GM19351 (cell line): Measurements from ENCODE around the gene INPP4B.
A peak's percentile ranks its signal among the peaks of the same experiment; 100 is the strongest.

Experiments
- ATAC-seq: cut with Tn5 transposase; IDR thresholded peaks from one replicate; pipeline ENCODE4 v1.9.1; 2021; ENCODE audit warnings: mild to moderate bottlenecking, moderate library complexity; ENCODE audit not compliant: unreplicated experiment

The INPP4B gene

GRCh38 chr4:142043509-142043908 lies 802.6 kb downstream of the INPP4B start:
- no peak for ATAC-seq

- ATAC-seq, result no peak
Measured at GRCh38 chr4:142041788-142042187, 804.3 kb downstream of the INPP4B start.

GRCh38 chr4:142040043-142040442 lies 806.1 kb downstream of the INPP4B start:
- ATAC-seq, result no peak

DNA sequence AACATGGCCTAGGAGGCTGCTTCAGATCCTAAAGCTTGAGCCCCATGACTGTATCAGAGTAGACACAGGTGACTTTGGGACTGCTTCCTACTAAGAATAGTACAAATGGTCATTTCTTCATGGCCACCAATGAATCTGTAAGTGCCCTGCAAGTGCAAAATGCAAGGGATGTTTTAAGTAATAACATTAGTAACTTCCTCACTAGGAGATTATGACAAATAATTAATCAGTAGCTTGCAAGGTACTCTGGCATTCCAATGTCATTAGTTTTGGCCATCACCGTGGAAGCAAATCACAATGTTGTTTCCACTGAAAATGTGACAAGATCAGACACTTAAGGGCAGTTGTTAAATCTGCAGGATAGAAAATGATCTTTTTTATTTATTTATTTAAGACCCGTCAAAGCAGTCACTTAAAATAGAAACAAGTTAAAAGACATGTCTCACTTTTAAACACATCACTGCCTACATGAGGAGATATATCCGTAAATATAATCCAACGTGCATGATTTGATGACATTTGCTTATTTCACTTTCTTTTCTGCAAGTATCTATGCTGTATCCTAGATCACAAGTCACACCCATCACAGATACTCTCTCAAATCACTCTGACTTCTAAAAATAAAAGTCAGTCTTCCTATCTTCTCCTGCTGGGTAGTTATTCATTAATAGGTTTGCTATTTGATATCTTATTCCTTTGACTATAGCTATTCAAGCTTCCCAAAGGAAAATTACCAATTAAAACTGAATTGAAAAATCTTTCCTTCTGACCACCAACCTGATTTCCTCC lies 809.1 kb downstream of the INPP4B start:
- ATAC-seq, result no peak

DNA sequence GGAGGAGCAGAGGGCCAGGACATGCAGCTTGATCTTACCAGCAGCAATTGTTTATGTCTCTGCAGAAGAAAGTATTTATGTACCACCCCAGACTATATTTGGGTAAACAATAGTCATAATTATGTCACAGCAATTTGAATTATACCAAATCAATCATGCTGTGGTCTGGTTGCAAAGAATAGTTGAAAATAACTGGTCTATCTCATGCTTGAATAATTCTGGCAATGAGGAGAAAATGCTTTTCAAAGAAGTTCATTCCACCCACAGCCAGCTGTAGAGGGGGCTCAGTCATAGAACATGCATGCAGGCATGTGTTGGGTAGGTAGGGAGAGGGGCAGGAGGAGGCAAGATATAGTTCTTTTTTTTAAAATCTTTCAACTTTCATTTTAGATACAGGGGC lies 810.5 kb downstream of the INPP4B start:
- ATAC-seq, result no peak

GRCh38 chr4:142034101-142034500 lies 812.0 kb downstream of the INPP4B start:
- ATAC-seq, result no peak

DNA sequence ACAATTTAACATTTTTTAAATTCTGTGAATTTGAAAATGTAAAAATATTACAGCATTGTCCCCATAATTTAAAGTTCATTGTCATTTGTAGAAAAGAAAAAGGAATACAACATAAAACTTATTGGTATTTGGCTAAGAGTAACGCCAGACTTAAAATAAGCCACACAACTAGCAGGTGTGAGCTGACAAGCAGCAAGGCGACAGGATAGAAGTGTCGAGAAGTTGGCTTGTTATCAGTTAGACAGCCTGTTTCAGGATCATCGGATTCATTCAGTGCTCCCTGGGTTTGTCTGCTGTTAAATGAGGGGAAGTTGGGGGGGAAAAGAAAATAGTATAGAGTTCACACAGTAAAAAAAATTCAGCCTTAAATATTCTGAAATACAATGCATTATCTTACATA lies 816.1 kb downstream of the INPP4B start:
- ATAC-seq, result no peak

DNA sequence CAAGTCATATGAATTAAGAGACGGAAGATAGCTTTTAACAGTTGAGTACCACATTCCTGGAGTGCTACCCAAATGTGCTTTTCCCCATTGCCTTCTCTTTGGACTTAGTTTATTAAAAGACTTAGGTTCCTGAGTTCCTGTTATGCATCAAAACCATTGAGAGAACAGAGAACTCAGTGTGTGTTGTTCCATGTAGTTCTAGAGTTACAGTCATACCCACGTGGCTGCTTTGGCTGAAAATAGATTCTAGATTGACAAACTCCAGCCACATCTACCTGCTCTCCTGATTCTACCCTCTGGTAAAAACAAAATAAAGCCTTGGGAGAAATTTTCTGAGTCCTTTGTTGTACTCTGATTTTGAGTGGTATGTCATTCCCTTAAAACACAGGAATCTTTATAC lies 824.3 kb downstream of the INPP4B start:
- ATAC-seq, result no peak

DNA sequence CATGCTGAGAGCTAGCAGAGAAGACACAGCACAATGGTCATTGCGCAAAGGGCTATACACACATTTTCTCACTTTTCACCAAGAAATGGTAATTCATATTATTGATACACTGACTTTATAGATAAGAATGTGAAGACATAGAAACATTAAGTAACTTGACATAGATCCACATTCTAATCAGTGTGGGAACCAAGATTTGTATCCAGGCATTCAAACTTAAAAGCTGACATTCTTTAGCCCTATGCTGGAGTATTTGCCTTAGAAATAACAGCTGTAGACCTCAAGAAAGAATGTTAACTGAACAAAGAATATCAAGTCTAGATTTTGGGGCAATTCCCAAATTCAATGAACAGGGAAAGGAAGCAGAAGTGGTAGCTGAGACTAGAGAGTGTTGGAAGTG lies 824.9 kb downstream of the INPP4B start:
- ATAC-seq, result no peak

GRCh38 chr4:142016031-142016430 lies 830.1 kb downstream of the INPP4B start:
- peak; percentile 70 for ATAC-seq

- ATAC-seq, result no peak
Measured at GRCh38 chr4:142009751-142010150, 836.4 kb downstream of the INPP4B start.

DNA sequence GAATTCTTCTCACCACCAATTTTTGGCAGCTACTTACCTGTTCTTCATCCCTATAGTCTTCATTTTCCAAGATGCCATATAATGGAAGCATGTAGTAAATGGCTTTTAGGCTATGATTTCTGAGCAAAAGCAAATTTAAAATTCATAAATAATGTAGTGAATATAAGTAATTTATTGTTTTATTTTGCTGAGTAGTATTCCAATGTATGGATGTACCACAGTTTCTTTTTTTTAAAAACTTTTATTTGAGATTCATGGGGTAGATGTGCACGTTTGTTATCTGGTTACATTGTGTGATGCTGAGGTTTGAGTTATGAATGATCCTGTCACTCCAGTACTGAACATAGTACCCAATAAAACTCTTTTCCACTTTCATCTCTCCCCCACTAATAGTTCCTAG lies 840.6 kb downstream of the INPP4B start:
- no peak for ATAC-seq

GRCh38 chr4:141999446-142000143 lies 846.5 kb downstream of the INPP4B start:
- no peak for ATAC-seq

DNA sequence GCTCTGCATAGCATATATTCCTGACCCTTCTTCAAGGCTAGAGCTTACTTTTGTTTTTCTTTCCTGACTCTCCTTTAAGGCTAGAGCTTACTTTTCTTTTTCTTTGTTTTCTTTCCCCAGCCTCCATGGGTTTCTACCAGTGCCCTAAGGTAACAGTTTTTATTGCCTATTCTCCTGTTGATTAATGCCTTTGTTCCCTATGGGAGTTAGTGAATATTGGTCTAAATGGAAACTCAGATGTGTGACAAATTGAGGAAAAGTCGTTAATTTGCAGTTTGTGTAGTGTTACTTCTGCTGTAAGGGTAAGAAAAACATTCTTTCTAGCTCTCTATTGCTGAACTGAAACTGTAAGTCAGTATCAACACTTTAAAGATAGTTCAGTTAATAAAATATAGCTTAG lies 851.0 kb downstream of the INPP4B start:
- ATAC-seq, result no peak

DNA sequence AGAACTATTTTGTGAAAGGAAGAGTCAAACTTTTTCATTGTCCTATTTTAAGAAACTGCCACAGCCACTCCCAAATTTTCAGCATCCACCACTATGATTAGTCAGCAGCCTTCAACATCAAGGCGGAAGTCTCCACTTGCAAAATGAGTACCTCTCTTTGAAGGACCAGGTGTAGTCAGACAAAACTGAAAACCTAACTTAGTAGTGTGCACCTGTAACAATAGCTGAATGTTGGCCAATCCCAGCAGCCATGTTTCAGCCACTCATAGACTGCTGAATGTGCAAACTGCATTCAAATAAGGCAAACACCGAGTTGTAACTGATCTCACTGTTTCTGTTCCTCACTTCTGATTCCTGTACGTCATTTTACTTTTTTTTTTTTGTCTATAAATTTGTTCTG lies 868.7 kb downstream of the INPP4B start:
- no peak for ATAC-seq
